Activated CD4-positive, alpha-beta T cell treated with anti-CD3 and anti-CD28 coated beads for 24 hours (primary cell): ENCODE data around the gene ENHO.
"Not testable (repeated sequence)": the region's sequence is repeated elsewhere in the genome, so short reads cannot be mapped to it uniquely, and the experiment has no call there.

ENCODE experiments used
- DNase-seq, 2 donors: peaks; one replicate each; pipeline ENCODE4 v3.0.0-alpha.2; 2020; ENCODE audit warnings: low read depth in 2 of 2

ENHO gene

DNA sequence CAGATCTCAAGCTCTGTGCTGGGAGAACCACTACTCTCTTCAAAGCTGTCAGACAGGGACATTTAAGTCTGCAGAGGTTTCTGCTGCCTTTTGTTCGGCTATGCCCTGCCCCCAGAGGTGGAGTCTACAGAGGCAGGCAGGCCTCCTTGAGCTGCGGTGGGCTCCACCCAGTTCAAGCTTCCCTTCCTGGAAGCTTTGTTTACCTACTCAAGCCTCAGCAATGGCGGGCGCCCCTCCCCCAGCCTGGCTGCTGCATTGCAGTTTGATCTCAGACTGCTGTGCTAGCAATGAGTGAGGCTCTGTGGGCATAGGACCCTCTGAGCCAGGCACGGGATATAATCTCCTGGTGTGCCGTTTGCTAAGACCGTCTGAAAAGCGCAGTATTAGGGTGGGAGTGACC lies 9.3 kb upstream of the ENHO start:
- DNase-seq = not testable (repeated sequence)

DNA sequence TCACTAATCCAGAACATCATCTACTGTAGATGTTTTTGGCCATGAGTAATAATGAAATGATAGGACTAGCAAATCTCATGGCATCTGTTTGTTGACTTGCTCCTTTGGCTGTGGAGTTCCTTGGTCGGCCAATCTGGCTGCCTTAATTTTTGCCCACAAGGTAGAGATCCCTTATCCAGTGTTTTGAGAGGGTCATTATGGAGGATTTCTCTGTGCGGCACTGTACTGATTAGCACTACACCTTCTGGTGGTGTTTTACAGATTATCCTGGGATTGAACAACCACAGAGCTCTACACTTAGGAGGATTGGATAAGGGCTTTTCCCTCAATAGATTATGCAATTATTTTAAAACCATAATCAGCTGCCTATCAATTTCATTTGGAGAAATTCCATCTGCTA lies 3.2 kb upstream of the ENHO start:
- DNase-seq = no peak

DNA sequence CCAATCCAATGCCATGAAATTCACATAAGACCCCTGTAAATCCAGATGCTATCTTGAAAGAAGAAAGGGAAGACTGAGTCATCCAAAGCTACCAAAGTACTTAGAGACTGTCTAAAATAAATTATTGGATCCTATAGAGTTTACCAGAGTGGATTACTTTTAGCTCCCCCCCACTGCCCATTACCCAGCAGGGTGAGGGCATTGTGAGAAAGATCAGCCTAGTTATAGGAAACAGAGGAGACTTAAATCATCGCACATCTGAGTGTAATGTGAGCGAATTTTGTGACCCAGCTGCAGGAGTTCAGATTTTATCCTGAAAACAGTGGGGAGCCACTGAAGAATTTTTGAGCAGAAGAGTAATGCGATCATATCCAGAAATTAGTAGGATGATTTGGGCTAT lies 1.6 kb upstream of the ENHO start:
- DNase-seq = no peak

DNA sequence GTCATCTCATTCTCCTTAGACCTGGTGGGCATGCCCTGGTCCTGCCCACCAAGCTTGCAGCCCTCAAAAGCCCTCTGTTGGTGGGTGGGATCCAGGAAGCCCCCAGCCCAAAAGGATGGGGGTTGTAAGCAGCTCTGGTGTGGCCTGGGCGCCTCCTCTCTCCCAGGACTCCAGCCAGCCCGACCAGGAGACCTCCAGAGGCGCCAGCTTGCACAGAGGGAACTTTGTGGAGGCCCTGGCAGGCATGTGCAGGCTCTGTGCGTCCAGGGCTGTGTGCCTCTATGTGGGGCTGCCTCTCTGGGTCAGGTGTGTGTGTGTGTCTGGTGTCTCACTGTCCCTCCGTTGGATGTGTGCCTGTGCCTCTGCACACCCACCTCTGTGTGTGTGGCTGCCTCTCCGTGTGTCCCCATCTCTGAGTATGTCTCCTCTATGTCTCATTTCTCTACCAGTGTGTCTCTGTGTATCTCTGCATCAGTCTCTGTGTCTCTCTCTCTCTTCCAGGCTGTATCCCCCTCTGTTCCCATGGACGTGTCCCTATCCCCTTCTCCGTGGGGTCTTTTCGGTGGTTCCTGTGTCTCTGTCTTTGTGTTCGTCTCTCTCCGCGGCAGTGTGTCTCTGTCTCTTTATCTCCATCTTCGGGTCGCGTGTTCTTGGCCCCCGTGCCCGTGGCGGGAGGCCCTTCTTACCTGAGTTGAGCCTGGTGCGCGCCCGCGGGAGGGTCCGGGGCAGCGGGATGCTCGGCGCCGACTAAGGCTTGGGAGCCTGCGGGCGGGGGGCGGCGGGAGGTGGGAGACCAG lies 501 bp downstream of the ENHO start:
- DNase-seq = no peak

DNA sequence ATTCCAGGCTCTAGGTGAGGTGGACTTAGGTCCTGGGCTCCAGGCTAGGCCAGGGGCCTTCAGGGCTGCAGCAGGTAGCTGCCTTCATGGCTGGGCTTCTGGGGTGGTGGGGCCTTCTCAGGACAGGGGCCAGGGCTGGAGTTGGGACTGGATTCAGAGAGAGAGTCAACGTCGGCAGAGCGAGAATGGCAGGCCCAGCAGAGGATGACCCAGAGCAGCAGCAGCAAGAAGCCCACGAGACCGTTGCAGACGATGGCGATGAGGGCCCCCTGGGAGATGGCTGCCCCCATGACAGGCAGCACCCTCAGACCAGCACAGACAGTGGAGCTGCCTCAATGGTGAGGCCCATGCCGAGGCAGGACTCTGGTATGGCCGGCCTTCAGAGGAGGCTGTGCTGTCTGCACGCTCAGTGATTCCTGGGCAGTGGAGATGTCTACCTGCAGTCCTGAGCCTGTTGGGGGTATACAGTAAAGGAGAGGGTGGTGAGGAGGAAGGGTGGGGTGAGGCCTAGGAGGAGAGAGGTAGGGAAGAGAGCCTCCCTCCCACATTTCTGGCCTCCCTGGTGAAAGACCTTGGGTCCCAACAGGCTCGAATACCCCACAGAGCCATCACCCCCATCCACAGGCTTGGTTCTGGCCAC lies 1.3 kb downstream of the ENHO start:
- DNase-seq = no peak

DNA sequence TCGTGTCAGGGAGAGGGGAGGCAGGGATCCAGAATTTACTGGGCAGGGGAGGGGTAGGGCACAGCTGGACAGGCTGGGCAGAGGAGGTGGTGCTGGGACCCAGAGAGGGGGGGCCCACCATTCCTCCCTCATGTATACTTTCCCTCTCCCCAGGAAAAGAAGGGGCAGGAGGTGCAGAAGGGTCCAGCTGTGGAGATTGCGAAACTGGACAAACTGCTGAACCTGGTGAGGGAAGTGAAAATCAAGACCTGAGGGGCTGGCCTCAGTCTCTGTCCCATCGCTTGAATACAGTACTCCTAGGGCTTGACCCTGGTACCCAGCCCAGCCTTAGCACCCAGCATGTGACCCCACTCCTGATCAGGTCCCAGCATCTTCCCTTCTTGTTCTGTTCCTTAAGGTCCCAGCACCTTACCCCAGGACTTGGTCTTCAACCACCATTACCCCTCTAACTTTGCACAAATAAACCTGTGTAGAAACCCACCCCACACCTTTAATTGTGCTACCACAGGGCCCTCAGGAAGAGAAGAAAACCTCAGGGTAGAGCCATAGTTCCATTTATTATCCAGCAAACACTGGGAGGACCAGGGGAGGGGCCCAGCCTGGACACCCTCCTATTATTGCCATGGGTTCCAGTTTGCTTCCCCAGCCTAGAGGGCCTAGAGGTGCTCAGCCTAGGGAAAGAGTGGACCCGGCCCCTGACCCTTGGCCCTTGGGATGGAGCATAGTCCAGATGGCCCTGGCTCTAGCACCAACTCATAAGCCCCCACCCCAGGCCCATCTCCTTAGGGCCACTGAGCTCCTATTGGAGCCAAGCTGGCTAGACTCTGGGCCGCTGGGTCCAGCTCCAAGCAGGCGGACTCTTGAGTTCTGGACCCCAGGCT lies 2.0 kb downstream of the ENHO start:
- no peak for DNase-seq

DNA sequence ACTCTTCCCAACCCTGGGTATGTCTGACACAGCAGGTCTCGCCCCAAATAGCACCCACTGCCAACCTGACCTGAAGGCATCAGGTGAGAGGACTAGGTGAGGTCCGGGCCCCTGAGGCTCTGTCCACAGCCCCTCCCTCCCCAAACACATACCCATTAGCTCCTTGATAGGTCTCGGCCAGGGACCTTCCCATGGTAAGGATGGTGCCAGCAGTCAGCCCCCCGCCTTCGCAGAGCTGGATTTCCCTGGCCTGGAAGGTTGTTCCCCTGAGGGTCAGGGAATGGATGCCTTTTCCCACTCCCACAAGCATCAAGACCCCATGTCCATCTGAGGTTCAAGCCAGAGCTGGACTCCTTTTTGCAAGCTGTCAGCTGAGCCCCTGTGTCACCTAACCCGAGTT lies 2.7 kb downstream of the ENHO start:
- no peak for DNase-seq

DNA sequence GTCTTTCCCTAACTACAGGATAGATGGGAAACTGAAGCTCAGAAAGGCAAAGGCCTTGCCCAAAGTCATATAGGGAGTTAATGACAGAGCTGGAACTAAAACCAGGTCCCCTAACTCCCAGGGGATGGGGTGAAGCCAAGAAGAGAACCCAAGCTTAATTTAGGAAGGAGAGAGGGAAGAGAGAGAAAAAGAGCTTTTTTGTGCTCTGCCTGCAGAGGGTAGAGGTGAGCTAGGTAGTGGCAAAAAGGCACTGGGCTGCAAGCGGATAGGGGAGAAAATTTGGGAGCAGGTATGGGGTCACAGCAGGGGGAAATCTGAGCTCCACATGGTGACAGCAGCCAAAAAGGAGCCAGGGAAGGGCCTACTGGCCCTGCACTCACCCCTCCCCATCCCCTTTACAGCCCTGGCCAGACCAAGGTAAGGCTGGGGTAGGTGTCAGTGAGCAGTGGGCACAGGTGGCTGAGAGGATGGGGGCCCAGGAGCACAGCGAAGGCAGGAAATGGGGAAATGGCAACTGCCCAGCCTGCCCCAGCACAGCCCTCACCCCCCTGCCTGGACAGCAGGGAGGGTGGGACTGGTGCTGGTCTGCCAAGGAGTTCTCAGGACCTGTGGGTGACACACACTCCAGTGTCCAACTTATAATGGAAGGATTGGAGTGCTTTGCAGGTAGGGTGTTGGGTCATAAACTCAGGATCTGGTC lies 3.3 kb downstream of the ENHO start:
- no peak for DNase-seq

DNA sequence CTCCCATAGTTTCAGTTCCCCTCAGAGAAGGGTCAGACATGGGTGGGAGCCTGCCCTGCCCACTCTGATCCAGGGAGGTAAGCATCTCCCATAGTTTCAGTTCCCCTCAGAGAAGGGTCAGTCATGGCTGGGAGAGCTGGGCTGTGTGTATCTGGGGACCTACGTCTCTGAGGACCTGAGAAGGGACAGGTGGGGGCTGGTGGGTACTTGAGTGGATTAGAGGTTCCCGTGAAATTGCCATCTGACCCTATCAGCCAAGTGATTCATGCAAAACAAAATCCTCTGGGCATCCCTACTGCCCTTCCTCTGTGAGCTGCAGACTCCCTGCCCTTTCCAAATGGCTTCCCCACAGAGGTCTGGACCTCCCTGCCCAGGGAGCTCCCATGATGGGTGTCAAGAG lies 3.9 kb downstream of the ENHO start:
- no peak for DNase-seq

DNA sequence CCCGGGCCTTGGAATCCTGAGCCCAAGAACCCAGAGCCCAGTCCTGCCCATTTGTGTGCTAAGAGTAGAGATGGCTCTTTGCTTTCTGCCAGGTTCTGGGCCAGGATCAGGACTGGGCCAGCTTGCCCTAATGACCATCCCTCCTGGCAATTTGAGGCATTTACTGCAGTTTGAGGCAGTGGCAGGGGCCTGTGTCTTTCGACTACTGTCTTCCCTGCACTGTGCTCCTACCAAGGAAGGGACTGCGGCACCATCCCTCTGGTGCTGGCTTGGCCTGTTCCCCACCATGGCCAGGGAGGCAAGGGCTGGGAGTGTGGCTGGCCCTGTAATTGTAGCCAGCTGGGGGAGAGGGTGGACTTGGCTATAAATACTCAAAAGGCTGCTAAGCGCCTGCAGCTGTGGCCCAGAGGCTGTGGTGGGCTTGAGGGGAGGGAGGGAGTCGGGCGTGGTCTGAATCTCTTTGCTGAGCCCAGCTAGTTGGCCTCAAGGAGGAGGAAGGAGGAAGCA lies 4.6 kb downstream of the ENHO start:
- DNase-seq = no peak

DNA sequence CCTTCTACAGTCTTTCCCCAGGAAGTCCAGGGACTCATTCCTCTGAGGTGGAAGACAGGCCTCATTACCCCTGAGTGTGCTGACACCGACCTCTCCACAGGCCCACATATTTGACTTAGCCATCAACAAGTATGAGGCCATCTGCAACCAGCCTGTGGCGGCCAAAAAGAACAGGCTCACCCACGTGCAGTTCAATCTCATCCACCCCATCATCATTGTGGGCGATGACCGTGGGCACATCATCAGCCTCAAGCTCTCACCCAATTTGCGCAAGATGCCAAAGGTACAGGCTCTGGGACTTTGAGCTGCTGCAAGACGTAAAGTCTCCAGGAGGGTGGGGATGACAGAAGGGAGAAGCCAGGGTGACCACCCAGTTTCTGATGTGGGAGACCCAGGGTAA lies 5.6 kb downstream of the ENHO start:
- DNase-seq = no peak

DNA sequence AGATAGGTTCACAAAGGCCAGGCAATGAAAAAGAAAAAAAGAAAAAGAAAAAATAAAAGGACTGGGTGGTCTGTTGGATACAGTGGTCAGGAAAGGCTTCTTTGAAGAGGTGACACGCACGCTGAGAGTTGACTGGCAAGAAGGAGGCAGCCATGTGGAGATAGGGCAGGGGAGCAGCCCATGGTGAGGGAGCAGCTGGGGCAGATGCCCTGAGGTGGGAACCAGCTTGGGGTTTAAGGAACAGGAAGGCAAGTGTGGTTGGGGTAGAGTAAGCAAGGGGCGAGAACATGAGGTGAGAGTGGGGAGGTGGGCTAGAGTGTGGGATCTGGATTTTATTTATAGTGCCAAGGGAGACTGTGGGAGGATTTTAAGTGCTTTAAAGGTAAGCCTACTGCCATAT lies 6.8 kb downstream of the ENHO start:
- DNase-seq = no peak

DNA sequence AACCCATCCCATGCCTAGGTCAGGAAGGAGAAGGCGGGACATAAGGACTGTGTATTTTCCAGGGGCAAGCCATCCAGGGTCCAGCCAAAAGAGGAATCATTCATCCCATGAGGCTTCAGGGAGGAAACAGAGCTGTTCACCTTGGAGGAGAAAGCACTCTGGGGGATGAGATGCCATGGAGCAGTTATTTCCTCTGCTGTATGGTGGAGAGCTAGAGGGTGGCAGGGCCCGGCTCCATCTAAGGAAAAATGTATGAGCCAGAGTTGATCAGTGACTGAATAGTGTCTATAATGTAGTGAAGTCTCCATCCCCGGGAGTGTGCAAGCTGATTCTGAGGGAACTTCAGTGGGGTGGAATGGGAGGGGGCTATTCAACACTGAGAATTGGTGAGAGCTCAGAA lies 8.0 kb downstream of the ENHO start:
- no peak for DNase-seq

DNA sequence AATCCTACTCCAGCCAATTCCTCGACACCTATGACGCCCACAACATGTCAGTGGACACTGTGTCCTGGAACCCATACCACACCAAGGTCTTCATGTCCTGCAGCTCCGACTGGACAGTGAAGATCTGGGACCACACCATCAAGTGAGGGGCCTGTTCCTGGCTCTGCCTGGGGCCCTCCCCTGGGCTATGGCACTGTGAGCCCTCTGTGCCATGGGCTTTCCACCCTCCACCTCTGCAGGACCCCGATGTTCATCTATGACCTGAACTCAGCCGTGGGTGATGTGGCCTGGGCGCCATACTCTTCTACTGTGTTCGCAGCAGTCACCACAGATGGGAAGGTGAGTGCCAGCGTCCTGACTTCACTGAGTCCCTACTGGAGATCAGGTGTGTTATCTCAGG lies 8.4 kb downstream of the ENHO start:
- no peak for DNase-seq

DNA sequence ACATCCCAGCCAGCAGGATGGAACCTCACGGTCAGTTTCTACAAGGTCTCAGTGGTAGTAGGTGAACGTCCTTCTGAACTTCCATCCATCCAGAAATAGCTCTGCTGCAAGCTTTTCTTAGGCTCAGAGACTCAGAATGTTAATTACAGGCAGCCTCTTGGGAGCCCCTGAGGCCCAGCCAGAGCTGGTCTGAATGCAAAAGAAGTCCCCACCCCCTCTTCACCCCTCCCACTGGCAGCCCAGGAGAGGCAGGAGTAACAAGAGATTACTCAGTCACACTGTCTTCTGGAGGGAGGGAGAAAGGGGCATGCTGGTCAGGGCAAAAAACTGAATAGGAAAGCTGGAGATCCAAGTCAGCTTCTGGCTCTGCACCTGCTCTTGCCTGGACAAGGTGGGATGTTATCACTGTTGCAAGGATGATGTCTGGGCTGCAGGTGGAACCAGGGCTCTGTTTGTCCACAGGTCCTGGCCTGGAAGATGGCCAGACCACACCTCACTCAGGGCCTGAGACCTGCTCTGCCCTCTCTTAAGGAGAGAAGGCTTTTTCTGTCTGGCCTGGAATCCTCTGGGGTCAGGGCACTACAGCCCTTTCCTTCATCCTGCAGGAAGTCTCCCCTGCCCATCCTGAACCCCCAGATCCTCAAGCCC lies 9.1 kb downstream of the ENHO start:
- no peak for DNase-seq

DNA sequence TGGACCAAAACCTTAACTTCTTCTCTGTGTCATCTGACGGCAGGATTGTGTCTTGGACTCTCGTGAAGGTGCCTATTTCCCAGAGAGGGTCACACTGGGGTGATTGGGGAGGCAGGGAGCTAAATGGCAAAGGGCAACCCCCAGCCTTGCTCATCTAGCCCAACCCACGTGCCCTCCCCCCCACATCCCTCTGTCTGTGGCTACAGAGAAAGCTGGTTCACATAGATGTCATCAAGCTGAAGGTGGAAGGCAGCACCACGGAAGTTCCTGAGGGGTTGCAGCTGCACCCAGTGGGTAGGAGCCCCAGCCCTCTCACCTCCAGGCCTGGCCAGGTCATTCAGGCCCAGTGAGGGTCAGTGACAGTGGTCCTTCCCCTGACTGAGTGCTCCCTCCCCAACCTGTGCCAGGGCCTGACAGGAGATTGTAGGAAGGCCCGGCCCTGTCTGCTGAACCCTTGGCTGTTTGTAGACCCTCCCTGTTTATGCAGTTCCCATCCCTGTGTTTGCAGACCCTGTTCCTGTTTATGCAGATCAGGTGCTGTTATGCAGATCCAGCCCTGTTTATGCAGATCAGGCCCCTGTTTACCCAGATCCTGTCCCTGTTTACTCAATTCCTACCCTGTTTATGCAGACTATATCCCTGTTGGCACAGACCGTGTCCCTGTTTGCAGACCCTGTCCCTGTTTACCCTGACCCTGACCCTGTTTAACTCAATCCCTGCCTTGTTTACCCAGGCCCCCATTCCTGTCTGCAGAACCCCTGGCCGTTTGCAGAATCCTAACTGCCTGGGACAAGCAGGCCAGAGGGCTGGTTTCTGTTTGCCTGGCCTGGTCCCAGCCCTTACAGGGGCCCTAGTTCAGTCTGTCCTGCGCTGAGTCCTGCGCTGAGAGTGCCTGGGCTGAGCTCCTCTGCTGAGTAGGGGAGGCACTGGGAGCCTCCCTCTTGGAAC lies 10.4 kb downstream of the ENHO start:
- DNase-seq = no peak

DNA sequence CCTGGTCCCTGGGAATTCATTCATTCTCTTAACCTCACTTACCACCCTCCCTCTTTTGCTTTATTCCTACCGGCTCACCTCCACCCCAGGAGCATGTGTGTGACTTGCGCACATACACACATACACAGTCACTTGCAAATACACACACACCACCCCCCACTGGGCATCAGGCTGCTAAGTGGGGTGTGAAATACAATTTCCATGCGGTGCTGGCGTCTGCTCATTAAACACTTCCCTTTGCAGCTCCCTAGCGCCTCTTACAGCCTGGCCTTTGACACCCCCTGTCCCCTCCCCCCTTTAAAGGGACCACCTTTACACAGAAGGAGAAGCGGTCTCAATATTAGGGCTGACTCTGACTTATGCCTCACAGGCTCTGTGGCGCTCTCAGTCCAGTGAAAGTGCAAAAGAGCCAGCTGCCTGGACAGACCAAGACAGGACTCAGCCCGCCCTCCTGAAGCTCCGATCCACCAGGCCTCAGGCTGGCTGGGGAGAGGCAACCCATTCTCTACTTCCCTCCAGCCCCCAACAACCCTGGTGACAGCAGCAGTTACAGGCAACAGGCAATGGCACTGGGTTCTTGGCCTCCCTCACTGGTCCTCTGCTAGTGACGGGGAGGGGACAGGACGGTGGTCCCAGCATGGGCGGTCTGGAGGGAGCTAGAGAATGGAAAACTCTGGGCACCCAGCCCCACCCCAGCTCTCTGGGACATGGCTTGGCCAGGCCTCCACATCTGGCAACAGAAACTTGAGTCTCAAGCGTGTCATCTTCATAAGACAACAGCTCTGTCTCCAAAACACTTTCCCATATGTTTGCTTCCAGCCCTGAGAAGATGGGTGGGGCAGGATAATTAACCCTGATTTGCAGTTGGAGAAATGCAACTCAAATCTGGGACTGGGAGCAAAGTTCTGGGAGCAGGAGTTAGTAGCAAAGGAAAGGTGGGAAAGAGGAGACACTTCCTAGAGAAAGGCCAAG lies 12.0 kb downstream of the ENHO start:
- no peak for DNase-seq

DNA sequence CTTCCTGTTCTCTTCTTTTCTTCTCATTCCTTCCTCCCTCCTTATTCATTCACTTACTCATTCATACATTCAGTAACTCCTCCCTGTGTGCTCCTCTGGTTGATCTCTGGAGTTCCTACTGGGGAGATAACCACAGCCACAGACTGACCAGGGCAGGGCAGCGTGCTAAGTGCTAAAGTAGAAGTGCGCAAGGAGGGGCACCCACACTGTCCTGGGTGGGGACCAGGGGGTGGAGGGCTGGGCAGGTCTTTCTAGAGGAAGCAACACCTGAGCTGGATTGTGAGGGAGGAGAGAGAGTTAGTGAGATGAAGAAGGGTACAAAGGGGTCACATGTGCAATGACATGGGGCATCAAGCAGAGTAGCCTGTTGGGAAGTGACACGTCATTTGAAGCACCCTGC lies 13.8 kb downstream of the ENHO start:
- DNase-seq = no peak

DNA sequence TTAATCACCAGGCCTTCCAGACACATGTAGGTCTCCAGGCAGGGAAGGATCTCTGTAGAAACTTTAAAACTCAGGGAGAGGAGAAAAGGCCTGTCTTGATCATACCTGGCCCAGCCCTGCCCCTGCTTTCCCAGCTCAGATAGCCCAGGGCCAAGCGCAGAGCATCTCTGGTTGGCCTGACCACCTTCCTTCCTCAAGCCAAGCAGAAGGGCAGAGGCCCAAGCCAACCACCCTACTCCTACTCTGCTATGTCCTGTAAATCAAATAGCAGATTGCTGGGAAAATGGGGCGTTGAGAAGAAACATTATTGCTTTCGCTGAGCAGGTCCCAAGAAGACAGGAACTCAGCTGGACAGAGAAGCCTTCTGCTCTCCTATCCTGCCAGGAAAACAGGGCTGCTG lies 14.3 kb downstream of the ENHO start:
- no peak for DNase-seq
